NCI-H2196 treated with DMSO at 0.1 percent for 48 hours (cell line): ENCODE measurements around the gene JAM3.
"Not testable (repeated sequence)": the region's sequence is repeated elsewhere in the genome, so short reads cannot be mapped to it uniquely, and the experiment has no call there.

ENCODE experiments used
- DNase-seq: peaks from one replicate; lab custom pipeline; 2025; ENCODE audit not compliant: unreplicated experiment; lab: John Stamatoyannopoulos, UW

JAM3 gene

GRCh38 chr11:134176284-134176683, 107.4 kb downstream of the JAM3 start:
- DNase-seq: no peak

GRCh38 chr11:134178032-134178674, 109.3 kb downstream of the JAM3 start:
- DNase-seq: no peak

- DNase-seq: no peak
These were observed 112.8 kb downstream of the JAM3 start for GRCh38 chr11:134181707-134182106.

GRCh38 chr11:134188092-134188491, 119.2 kb downstream of the JAM3 start:
- not testable (repeated sequence) for DNase-seq

DNA sequence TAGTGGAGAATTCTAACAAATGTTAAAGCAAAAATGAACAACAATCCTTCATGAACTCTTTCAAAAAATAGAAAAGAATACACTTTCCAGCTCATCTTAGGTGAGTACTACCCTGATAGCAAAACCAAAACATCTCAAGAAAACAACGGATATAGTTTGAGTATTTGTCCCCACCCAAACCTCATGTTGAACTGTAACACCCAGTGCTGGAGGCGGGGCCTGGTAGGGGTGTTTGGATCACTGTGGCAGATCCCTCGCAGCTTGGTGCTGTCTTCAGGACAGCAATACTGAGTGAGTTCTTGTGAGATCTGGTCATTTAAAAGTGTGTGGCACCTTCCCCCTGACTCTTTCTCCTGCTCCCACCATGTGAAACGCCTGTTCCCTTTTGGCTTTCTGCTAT, 127.9 kb downstream of the JAM3 start:
- DNase-seq: no peak

DNA sequence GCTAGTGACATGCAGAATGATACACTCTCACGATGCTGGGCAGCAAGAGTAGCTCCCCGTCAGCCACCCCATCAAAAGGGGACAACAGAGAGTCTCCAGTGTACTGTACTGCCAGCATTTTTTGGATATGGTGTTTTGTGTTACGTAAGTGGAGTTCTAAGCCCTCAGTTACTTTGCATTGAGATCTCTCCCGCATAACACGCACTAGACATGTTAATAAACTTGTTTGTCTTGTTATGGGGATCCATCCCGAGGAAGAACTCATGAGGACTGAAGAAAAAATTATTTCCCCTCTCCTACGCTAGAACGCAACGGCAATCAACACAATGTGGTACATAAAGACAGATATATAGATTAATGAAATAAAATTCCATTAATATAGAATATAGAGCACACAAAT, 130.7 kb downstream of the JAM3 start:
- DNase-seq: no peak

- no peak for DNase-seq
These were observed 131.8 kb downstream of the JAM3 start for GRCh38 chr11:134200688-134201087.
